NCI-H2227 (cell line): Measurements from ENCODE around the gene GDA.

ENCODE experiments used
- DNase-seq: peaks from one replicate; lab custom pipeline; 2025; ENCODE audit not compliant: unreplicated experiment; lab: John Stamatoyannopoulos, UW

GDA gene

GRCh38 chr9:72150127-72150526 lies 887 bp downstream of the GDA start:
- no peak for DNase-seq

DNA sequence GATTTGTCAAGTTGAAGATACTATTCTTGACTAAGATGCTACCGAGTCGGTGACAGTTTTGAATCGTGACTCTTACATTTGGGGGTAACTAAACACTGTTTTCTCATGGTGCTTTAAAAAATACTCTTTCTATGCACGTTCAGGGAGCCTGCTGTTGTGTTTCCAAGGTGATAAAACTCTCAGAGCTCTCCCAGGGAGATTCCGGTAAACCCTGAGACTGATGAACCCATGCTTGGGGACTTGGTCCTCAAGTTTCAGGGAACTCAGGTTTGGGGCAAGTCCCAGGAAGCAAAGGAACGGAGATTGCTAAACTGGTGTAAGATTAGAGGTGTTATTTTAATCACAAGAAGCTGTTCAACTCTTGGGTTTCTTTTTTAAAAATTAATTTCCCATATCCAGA lies 1.4 kb downstream of the GDA start:
- DNase-seq = no peak

- DNase-seq = no peak
Measured at GRCh38 chr9:72151104-72151503, 1.9 kb downstream of the GDA start.

GRCh38 chr9:72154468-72155285 lies 5.4 kb downstream of the GDA start:
- DNase-seq = no peak

GRCh38 chr9:72155301-72155700 lies 6.1 kb downstream of the GDA start:
- no peak for DNase-seq

DNA sequence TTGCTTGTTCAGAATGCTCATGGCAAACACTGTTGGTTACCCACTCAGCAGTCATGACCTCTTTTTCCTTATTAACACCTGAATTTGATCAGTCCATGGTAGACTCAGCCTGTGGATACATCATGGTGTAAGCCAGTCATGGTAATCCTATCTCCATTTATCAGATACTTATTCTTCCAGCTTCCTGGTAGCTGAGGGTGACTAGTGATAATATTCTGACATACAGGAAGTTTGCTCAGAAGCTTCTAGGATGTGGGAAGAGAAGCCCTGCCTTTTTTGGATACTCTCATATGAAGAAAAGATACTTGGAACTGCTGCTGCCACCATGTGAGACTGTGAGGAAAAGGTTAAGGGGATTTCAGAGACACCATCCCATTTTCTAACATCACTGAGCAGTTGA lies 7.3 kb downstream of the GDA start:
- no peak for DNase-seq

DNA sequence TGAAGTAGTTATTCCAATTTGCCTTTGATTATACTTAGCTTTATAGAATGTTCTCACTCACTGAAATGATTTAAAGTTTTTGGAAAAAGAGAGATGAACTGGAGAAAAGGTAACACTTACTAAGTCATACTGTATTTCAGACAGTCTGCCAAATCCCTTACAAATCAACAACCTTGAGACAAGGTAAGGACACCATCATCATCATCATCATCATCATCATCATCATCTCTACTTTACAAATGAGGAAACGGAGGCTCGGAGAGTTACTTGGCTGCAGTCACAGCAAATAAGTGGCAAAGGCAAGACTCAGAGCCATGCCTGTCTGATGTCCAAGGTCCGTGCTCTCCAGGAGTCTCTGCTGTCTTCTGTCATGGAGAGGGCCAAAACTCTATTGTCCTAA lies 9.4 kb downstream of the GDA start:
- no peak for DNase-seq

DNA sequence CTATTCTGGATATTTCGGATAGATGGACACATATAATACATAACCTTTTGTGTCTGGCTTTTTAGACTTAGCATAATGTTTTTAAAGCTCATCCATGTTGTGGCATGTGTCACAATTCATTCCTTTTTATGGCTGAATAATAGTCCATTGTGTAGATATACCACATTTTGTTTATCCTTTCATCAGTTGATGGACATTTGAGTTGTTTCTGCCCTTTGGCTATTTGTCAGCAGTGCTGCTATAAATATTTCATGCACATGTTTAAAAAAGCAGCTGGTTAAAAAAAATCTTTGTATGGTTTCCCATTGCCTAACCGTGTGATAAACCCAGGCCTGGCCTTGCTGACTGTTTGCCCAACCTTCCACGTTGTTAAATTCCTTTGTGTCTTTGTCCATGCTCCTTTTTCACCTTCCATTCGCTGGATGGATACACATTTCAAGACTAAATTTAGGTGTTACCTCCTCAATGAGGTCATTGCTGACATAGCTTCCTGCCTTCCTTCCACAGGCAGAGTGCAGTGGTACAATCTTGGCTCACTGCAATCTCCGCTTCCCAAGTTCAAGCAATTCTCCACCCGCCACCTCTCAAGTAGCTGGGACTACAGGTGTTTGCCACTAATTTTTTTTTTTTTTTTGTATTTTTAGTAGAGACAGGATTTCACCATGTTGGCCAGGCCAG lies 11.3 kb downstream of the GDA start:
- no peak for DNase-seq

GRCh38 chr9:72165326-72165725 lies 16.1 kb downstream of the GDA start:
- no peak for DNase-seq

- no peak for DNase-seq
Measured at GRCh38 chr9:72165821-72166547, 16.7 kb downstream of the GDA start.

- no peak for DNase-seq
Measured at GRCh38 chr9:72168075-72168474, 18.8 kb downstream of the GDA start.

DNA sequence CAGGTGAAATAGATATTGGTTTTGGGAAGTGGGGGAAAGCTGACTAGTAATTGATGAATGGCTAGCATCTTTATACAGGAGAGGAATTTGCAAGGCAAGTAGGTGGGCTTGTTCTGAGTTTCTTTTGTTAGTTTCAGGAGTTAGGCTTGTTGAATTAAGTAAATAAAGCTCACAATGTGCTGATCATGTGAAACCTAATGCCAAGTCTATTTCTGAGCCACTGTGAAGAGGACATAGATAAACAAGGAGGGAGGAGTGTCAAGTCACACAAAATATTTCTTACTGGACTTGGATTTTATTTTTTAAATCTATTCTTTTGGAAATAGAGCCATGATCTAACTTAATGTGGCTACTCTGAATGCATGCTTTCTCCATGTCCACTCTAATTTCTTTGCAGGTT lies 19.9 kb downstream of the GDA start:
- DNase-seq = no peak

DNA sequence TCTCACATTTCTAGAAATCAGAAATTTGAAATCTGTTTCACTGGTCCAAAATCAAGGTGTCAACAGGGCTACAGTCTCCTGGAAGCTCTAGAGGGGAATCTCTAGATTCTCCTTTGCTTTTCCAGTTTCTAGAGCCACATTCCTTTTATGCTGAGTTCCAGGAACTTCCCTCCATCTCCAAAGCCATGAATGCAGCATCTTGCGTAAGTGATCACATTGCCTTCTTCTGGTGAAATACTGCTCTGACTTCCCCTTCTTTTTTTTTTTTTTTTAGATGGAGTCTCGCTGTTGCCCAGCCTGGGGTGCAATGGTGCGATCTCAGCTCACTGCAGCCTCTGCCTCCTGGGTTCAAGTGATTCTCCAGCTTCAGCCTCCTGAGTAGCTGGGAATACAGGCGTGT lies 23.8 kb downstream of the GDA start:
- no peak for DNase-seq

GRCh38 chr9:72185561-72185960 lies 36.3 kb downstream of the GDA start:
- DNase-seq = no peak

GRCh38 chr9:72187121-72187695 lies 38.0 kb downstream of the GDA start:
- DNase-seq = no peak

DNA sequence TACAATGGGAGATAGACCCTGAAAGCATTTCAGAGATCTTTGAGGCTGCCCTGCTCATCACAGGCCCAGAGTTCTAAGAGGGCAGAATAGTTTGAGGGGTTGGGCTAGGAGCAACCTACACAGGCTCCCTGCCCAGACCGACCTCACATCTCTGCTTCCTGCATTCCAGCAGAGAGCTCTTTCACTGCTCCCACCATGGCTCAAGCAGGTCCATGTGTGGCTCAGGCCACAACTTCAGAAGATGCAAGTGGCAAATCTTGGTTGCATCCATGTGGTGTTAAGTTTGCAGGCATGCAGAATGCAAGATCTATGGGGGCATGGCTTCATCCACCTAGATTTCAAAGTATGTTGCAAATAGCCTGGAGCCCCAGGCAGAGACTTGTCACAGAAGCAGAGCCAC lies 39.0 kb downstream of the GDA start:
- DNase-seq = no peak

GRCh38 chr9:72193478-72193881 lies 44.2 kb downstream of the GDA start:
- DNase-seq = no peak

- DNase-seq = no peak
Measured at GRCh38 chr9:72199238-72199637, 50.0 kb downstream of the GDA start.

DNA sequence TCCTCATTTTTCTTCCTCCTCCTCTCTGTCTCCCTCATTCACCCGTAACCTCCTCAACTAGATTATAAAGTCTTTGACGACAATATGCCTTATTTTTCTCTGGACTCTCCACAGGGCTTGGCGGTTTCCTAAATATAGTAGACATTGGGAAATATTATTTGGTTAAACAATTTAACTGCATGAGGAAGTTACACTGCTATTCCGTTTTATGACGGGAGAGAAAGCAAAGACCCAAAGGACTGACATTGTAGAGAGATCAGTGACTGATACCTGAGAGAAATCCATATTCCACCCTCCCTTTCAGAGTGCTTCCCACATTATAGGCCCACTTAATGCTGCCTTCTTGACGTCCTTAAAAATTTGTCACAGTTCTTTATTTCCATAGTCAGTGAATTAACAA lies 51.2 kb downstream of the GDA start:
- no peak for DNase-seq

- DNase-seq = no peak
Measured at GRCh38 chr9:72202009-72202408, 52.8 kb downstream of the GDA start.

DNA sequence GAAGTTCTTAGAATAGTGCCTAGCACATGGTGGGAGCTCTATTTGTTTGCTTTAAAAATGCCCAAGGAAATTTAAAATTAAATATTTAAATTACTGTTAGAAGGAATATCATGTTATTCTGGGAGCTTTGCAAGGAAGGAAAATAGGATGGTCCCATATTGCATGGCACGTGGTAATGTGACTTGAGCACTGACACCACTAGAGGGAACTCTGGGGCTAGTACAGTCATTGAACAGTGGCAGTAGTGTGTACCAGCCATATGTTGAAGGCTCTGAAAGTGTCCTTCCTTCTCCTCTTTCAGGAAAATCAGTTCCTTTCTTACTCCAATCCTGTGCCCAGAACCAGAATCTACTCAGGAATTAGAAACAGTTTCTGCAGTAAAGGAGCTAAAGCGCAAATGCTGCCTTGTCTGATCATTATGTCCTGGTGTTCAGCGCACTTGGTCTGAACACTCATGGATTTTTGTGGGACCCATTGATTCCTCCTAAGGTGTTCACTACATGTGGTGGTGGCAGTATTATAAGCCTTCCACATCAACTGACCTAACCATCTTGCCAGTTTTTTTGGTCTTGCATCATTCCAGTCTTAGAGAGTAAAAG lies 54.1 kb downstream of the GDA start:
- DNase-seq = peak; percentile 14
